GM03348 (cell line): ENCODE measurements around the gene ANKFN1.
A peak's percentile ranks its signal among the peaks of the same experiment; 100 is the strongest.
"Not testable (repeated sequence)": the region's sequence is repeated elsewhere in the genome, so short reads cannot be mapped to it uniquely, and the experiment has no call there.

Experiments
- DNase-seq: peaks from one replicate; pipeline ENCODE4 v3.0.0; 2012; ENCODE audit warnings: low spot score

ANKFN1 gene

DNA sequence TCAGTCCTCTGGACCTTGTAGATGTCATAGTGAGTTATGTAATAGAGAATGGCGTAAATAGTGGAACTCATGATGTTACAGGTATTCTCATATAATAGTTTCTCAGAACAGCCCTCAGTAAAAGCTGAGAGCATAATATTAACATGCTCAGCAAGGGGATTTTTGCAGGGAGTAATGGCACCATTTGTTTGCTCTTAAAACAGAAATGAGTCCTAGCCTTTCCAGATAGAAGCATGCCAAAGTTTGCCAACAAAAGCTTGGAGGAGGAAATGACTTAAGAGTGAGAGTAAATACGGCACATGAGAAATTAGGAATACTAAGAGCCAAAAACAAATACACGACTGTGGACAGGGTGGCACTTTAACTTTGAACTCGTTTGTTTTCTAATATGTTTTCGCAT is 198.4 kb downstream of the ANKFN1 start:
- no peak for DNase-seq

DNA sequence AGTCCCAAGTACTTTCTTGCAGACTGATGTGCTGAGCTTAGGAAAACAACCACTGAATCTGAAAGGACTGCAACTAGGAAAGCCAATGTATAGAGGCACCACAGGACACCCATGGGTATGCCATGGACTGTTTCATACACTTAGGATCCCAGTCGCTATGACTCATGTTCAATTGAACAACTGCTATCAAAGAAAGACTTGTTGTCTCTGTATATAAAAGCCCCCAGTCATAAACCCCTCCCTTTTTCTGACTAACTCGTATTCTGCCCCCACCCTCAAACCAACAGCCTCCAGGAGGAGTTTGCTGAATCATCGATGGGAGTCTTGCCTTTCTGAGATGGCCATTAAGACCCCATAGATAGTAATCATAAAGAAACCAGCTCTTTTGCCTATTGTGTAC is 205.4 kb downstream of the ANKFN1 start:
- DNase-seq = no peak

DNA sequence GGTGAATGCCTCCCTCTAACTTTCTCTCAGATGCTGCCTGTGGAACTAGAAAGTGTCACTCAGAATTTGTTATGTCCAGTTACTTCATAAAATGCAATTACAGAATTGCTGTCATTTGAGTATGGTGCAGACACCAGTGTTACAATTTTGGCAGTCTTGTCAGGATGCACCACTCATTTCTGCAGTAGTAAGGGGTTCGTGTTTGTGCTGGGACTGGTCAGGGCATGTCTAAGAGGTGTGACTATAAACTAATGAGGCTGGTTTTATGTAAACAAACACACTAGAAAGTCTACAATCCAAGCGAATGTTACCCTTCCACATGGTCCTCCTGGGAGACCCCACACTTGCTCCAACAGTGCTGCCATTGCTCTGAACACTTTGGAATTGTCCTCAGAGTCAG is 206.2 kb downstream of the ANKFN1 start:
- DNase-seq = no peak

DNA sequence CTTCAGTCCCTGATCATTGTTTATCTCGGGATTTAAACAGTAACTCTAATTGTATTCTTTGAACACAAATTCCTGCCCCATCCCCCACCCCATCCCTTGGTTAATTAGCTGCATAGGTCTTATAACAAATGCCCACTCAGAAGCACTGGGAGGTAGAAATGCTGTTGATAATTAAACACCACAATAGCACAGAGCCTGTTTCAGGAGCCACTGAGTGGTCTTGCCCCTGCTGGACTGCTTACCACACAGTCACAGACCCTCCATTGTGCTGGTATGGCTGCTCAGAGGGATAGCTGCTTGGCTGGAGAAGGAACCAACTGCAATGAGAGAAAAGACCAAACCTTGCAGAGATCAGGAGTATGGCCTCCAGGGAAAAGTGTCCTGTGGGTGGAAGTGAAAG is 214.1 kb downstream of the ANKFN1 start:
- no peak for DNase-seq

DNA sequence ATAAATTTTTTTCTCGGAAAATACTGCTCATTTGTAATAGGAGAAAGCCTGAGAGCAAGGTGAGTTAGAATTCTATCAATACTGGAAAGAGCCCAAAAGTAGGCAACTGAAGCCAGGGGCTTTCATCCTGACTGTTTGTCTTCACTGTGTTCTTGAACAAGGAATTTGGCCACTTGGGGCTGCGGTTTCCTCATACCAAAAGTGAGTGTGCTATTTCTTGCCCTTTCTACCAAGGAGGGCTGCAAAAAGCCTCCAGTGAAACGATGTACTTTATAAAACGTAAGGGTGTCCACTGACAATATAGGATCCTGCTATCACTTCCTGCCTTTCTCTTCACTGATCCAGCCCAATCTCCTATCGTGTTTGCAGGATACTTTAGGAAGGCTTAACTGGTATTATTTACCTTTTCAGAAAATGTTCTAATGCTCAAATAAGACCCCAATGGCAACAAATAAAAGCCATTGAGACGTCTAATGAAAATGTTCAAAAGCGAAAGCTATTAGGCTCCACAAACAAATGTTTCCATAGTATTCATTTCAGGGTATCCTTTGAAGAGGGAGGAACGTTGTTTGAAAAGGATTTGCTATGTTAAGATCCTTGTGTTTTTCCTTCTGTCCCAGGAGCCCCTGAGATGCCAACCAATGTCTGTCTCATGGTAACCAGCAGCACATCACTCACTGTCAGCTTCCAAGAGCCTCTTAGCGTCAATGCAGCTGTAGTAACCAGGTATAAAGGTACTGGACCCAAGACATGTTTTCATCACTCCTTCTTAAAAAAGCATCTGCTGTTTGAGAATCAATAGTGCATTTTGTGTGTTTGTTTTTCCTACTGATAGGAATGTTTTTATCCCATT is 220.9 kb downstream of the ANKFN1 start:
- no peak for DNase-seq

DNA sequence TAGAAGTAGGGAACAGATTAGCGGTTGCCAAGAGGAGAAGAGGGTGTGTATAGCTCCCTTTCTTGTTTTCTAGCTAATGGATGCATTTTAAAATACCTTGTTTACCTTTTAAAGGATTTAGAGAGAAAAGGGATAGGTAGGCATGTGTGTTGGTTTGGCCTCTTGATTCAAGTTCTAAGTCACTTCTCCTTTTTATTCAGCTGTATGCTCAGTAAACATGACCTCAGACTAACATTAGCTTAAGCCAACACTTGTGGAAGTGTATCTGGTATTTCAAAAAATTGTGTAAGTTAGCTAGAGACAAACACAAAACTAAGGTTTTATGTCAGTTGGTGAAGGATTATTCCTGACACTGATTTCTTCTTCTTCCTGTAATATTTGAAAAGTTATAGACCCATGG is 236.1 kb downstream of the ANKFN1 start:
- no peak for DNase-seq

DNA sequence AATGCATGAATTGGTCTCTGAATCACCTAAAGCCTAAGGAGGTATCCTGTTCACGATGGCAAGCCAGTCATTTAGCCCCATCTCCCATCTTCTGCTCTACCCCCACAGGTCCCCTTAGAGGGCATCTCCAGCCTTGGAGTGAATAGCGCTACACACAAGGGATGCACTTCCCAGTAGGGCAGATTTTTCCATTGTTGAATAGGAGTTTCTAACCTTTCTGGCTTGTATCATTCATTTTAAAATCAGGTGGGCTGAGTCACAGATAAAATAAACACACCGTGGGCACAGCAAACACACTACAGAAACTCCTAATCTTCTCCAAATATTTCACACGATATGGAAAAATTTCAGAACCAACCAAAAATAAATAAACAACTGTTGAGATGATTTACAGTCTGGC is 239.0 kb downstream of the ANKFN1 start:
- no peak for DNase-seq

DNA sequence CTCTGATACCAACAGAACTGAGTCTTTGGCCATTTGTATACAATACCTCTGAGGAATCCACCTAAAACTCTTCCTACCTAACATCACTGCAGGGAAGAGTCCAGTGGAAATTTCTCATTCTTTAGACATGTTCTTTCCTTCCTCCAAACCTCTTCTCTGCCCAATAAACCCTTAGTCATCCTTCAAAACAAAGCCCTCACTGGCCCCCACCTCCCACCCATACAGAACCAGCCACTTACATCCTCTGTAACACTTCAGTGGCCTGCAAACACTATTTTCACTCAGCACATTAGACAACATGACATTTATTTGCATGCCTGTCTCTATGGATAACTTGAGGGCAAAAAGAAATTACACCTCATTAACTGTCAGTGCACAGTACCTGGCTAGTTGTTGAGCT is 239.9 kb downstream of the ANKFN1 start:
- DNase-seq = no peak

DNA sequence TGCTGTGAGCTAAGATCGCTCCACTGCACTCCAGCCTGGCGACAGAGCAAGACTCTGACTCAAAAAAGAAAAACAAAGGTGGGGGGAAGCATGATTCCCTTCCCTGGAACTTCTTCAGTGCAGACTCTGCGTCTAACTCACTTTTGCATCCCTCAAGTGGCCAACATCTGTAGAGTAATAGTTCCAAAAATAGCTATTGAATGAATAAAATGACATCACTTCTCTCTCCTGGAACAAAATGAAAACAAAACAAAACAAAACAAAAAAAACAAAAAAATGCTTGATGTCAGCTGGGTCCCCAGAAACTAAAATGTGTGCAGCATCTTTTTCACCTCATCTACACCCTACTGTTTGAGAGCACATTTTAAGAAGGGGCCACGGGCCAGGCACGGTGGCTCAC is 242.5 kb downstream of the ANKFN1 start:
- no peak for DNase-seq

DNA sequence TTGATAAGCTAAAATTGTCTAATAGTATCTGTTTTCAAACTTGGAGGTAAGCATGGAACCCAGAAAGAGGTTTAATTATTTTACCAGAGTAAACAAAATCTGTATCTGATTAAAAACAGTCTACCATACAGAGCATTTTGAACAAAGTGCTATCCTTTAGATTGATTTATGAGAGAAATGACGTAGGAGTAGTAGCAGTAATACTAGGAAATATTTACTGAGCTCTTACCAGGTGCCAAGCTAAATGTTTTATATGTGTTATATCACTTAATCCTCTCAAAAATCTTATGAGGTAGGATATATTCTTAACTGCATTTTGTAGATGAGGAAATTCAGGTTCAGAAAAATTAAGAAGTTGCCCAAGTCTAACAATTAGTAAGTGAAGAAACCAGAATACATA is 253.8 kb downstream of the ANKFN1 start:
- DNase-seq = no peak

DNA sequence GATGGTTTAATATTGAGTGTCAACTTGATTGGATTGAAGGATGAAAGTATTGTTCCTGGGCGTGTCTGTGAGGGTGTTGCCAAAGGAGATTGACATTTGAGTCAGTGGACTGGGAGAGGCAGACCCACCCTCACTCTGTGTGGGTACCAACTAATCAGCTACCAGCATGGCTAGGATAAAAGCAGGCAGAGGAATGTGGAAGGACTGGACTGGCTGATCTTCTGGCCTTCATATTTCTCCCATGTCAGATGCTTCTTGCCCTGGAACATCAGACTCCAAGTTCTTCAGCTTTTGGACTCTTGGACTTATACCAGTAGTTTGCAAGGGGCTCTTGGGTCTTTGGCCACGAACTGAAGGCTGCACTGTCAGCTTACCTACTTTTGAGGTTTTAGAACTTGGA is 259.1 kb downstream of the ANKFN1 start:
- not testable (repeated sequence) for DNase-seq

DNA sequence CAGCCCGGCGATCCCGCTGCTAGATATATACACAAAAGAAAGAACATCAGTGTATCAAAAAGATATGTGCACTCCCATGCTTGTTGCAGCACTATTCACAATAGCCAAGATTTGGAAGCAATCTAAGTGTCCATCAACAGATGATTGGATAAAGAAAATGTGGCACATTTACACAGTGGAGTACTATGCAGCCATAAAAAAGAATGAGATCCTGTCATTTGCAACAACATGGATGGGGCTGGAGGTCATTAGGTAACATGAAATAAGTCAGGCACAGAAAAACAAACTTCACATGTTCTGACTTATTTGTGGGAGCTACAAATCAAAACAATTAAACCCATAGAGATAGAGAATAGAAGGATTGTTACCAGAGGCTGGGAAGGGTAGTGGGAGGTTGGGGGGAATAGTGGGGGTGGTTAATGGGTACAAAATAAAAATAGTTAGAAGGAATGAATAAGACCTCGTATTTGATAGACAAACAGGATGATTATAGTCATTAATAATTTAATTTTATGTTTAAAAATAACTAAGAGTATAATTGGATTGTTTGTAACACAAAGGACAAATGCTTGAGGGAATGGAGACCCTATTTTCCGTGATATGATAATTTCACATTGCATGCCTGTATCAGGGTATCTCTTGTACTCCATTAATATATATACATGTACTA is 263.5 kb downstream of the ANKFN1 start:
- DNase-seq = no peak

DNA sequence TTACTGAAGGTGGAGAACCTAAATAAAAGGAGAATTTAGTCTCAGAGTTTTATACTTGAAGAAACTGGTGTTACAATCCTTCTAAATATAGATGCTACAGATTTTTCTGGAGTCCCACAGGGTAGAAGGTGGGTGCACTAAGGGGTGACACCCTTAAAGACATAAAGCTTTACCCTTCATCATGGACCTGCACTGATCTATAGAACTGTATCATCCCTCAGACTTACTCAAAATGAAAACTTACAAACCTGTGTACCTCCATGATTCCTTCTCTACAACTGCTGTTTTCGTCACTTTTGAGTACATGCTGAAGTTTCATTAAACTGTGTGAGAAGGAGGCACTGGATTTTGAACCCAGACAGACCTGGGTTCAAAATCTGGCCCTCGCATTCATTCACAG is 270.7 kb downstream of the ANKFN1 start:
- no peak for DNase-seq

DNA sequence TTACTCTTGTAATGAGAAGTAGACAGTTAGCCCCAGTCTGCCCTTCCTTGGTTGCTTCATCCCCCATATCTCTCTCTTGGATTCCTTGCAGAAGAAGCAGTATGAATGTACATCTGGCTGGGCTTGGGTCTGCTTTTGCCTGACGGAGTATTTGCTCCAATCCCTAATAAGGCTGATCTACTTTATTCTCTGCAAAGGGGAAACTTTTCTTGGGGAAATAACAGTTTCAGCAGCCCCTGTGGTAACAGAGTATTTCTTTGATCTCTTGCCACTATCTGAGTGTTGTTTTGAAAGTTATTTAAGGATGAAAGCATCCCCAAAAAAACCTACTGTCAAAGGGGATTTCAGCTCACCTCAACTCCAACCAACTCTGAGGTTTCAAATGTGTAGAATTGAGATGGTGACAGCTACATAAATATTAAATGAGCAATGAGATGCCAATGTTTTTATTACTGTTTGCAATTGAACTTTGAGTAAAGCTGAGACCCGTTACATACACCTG is 271.3 kb downstream of the ANKFN1 start:
- DNase-seq = no peak

DNA sequence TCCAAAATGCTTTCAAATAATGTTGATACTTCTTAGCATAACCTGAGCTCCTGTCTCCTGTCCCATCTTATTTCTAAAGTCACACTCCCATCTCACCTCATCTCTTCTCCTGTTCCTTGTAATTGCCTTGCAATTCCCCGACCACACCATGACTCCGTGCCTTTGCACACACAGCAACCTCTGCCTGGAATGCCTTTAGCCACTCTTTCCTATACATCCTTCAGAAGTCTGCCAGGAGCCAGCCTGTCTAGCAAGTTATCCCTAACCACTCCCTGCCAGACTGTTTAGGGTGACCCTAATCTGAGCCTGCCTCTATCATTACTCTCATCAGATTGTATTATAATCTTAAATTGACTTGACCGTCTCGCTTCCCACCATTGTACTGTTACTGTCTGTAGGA is 272.2 kb downstream of the ANKFN1 start:
- no peak for DNase-seq

DNA sequence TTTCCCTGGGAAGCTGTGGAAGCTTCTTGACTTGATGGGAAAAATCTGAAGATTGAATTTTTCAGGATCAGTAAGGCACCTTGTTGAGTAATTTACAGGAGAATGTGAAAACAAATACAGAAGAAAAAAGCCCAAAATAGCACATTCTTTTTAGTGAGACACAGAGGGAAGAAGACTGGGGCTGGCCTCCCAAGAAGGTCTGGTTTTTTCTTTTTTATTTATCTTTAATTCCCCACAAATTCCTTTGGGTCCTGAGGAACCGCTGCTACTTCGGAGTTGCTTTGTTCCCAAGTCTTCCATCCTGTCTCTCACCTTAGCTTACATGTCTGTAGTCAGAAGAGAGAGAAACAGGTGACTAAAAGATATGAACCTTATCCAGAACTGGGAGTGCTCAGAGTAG is 273.6 kb downstream of the ANKFN1 start:
- no peak for DNase-seq

DNA sequence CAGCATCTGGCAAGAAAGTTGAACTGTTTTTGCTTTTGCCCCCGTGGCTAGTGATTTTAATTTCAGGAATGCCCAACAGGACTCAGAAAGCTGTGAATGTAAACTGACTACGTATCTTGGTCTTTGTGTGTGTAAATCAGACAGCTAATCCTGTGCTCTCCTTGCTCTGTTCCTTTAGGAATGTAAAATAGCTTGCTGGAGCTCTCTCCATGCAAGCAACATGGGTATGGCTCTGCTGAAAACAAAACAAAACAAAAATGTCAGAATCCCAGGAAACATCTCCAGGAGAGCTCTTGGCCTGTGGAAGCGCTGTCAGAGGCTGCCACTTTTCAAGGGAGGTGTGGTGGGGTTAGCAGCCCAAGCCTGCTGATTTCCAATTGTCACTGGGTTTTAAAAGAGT is 278.5 kb downstream of the ANKFN1 start:
- DNase-seq = no peak

DNA sequence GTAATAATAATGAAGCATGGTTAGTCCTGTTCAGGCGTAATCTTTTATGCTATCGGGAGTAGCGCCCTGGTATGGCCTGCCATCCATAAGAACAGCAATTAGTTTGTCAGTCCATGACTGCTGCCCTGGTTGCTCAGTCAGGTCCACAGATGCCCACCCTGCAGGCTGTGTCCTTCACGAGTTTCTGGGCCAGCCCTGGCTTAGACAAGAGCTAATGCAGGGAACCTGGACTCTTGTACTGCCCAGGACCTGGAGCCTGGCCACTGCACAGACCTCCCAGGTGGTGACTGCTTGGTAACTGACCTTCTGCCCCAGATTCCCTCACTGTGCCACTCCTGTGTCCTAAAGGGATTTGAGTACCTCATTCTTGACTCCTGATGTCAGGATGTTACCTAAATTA is 279.2 kb downstream of the ANKFN1 start:
- no peak for DNase-seq

DNA sequence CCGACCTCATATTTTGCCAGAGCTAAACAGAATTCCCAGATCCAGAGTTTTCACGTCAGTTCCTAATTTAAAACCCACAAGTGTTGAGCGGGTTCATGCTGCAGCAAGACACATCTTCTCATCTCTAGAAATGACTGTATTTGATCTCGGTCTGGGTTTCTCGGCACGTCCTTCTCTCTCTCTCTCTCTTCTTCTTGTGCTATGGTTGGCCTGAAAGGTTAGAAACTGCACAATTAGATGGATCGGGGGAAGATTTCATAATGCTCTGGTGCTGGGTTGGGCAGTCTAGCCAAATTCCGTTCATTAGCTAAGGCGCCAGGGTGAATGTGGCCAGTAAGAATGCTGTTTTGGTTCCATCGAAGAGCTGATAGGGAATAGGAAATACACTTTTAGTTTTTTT is 281.3 kb downstream of the ANKFN1 start:
- DNase-seq = peak; percentile 37

DNA sequence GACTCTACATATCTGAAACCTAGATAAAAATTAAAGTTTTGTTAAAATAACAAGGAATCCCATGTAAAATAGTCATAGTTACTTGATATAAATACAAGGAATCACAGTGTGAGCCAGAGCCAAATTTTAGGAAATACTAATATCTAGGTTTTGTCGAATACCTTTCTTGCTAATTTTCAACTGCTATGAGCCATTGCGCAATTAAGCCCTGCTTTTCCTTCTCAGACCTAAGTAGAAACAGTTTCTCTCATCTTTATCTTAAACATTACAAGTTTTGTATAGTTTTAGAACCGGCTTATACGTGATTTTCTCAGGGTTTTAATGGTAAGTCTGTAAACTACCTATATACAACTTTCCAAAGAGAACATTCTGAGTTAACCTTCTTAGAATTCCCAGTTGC is 282.9 kb downstream of the ANKFN1 start:
- DNase-seq = no peak

DNA sequence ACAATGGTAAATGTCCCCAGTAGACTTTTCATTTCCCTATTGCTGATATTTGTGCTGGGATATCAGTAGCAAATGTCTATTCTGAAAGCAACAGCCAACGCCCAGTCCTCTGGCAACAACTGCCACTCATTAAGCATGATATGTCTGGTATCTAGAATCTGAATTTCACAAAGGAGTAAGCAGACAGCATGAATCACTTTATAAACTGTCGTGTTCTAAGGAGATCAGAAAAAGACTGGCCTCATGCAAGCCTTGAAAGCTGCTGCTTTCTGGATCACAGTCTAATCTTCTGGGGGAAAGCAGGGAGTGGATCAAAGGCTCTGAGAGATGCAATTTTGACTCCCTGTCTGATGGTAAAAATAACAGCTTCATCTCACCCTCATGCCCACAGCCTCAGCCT is 287.1 kb downstream of the ANKFN1 start:
- peak; percentile 16 for DNase-seq

DNA sequence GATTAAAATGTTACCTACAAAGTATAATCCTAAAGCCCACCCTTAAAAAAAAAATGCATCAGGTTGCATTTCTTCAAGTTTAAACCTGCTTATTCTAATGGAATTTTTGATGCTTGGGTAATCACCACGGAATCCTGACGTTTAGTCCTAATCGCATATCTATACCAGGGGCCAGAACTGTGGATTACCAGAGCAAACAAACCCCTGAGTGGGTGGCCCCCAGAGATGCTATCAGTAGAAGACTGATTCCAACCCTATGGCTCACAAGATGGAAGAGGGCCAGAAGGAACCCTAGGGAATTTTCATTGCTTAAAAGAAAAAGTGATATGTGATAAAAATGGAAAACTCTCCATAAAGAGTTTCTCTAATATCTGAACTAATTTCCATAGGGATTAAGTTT is 288.0 kb downstream of the ANKFN1 start:
- peak; percentile 40 for DNase-seq

DNA sequence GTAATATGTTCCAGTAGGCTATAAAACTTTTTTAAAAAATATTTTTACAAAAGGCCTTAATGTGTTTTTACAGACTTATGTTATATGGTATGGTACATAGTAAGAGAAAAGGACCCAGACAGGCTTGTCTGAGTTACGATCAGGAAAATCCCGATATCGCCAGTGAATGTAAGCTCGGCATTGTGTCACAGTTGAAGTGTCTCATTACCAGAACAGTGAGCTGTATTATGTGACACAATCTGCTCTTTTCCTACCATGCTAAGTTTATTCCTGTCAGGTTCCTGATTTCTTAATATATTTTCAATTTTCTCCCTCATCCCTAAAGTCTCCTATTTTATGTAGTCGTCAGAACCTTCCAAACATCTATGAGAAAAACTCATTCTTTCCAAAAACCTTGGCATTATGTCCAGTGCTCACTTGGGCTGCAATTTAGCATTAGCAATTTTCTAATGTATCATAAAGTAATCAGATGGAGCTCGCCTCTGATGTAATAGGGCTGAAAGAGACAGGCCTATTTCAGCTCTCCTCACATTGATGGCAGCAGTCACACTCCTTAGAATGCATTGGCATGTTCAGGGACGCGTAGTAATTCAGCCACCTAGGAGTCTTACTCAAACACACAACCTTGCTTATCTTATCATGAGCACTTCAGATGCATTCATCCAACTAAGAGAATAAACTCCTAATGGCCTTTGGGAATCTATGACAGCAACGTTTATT is 292.6 kb downstream of the ANKFN1 start:
- no peak for DNase-seq
